Measurements from ENCODE around the gene DKK3.
A peak's percentile ranks its signal among the peaks of the same experiment; 100 is the strongest.

Gene DKK3

DNA sequence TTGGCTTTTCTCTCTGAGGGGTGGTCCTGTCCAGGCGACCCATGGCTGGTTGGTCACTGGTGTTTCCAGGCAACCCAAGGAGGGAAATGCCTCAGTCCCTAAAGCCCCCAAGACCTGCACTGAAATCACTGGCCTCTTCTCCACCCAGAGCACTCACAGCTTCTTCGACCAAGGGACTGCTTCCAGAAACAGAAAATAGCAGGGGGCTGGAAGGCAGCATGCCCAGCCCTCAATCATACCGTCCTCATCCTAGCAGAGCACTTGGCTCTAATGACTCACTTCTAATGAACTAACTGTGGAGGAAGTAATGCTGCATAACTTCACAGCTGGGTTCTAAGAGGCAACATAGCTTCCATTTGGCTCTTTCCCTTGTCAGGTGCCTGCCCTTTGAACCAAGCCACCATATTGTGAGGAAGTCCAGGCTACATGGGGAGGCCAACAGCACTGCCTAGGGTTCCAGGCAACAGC, 27.6 kb downstream of the DKK3 start:
- DNase-seq = no peak

DNA sequence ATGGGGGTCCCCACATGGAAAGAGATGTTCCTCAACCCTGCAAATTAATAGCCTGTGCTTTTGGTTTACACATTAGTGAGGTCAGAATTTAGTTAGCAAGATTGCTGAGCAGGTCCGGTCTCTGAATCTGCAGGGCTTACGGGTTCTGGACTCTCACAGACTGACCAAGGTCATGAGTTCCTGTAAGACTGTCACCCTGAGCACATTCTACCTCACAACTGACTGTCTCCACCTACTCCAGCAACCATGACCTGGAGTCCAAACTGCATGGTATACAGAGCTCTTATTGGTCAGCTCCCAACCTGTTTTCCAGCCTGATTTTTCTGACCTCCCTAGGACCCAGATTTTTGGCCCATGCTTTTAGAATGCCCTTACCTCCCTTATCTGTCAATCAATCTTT, 28.2 kb downstream of the DKK3 start:
- DNase-seq = no peak

DNA sequence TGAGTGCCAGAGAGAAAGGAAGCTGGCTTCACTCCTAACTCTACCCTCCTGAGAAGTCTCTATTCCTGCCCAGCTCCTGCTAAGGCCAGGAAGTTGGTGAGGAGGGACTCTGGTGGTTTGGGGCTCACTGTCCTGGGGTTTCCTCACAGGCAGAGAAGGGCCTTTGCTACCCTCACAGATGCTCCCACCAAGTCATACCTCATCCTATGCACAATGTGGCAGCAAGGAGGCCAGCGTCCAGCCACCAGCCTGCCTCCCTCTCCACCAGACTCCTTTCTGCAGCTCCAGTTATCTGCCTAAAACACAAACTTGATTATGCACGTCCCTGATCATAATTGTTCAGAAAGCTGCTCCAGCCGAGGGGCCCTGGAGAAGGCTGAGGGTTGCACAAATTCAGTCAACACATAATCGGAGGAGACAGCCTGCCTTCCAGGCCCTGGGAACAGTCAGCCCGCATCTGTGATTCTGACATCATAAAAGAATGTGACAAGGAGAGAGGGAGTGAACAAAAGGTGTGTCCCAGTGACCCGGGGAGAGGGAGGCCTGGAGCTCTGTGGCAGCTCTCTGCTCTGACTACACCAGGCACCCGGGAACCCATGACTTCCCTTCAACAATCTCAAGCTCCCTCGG, 28.8 kb downstream of the DKK3 start:
- DNase-seq = no peak

DNA sequence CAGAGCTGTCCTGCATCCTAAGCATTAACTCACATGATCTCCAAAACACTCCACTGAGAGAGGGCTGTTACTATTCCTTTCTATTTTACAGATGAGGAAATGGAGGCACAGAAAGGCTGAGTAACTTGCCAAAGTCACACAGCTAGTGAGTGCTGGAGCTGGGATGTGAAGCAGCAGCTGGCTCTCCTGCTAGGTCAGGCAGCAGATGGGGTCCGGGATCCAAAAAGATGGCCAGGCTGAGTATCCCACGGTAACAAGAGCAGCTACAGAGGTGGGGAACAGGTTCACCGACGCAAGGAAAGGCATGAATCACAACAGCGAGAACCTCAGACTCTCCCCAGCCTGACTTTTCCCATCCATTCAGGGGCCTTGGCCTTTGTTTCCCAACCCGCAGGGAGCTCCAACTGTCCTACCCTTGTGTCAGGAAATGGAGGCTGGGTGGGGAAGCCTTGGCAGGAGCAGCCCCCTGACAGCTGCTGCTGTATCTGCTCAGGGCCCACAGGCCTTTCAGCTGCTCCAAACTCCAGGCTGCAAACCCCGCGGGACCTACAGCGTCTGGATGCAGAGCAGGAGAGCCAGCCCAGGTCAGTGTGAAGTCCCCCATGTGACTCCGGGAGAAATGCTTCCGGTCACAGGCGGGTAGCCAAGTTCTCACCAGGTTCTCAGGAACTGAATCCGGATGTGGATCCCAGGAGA, 29.5 kb downstream of the DKK3 start:
- no peak for DNase-seq

DNA sequence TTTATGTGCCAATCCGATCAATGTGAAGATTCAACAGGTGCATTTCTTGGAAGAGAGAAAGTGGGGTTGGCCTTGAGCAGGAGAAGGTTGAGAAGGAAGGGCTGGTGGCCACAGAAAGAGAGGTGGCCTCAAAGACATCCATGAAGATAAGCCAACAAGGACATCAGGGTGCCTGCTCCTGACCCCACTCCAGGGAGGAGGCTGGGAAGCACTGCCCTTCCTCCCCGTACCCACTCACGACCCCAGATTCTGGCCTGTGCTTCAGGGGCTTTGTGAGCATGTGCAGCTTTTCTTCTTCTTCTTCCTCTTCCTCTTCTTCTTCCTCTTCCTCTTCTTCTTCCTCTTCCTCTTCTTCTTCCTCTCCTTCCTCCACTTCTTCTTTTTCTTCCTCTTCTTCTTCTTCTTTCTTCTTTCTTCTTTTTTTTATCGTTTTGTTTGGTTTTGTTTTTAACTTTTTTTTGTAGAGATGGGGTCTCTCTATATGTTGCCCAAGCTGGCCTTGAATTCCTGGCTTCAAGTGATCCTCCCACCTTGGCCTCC, 30.3 kb downstream of the DKK3 start:
- DNase-seq = no peak

DNA sequence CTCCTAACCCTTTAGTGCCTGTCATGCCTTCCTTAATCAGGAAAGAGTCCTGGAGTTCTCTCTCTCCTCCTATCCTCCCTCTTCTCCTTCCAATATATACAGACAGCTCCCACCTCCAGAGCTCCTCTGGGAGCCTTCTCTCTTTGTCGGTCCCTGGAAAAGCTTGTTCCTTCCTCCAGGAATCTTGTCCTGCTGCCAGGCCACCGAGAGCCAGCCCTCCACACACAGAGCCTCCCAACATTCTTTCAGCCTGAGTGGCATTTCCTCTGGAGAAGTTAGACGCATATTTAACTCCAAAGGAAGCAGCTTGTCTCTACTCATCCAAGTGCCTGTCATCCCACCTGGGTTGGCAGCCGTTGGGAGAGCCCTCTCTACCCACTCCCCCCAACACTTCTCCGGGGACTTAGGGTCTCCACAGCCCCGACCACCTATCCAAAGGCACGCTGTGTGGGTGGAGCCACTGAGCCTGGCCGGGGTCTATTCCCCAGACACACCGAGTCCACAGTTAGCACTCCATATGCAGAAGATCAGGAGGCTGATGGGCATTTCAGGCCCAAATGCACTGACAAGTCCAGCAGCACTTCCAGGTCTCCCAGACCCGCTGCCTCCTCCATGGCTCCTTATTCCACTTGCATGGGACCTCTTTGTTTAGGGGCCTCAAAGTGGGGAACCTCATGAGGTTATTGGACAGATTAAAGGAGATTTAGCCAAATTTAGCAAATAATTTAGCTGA, 31.1 kb downstream of the DKK3 start:
- DNase-seq = no peak

DNA sequence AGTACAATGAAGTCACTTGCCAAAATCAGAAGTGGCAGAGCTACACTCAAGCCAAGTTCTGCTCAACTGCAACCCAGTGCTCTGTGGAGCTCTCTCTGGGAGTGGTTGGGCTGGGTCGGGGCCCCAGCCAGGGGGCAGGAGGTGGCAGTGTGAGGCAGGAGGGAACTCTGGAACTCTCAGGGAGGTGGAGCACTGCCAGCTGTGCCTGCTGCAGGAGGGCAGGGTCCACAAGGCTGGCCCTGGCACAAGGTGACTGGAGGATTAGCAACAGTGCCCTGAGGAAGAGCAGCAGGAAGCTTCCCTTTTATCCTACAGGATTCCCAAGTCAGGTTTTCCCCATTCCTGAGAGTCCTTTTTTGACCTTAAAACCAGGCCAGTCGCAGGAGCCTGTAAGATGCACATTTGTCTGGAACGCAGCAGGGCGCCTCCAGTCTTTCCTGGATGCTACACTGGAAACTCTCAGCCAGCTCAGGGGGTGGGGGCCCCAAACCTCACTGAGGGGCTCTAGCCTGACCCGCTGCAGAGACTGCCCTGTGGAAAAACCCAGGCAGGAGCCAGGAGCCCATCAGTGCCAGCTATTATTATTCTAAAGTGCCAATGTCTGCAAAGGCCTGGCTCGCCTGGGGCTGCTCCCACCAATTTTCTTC, 31.8 kb downstream of the DKK3 start:
- no peak for DNase-seq

DNA sequence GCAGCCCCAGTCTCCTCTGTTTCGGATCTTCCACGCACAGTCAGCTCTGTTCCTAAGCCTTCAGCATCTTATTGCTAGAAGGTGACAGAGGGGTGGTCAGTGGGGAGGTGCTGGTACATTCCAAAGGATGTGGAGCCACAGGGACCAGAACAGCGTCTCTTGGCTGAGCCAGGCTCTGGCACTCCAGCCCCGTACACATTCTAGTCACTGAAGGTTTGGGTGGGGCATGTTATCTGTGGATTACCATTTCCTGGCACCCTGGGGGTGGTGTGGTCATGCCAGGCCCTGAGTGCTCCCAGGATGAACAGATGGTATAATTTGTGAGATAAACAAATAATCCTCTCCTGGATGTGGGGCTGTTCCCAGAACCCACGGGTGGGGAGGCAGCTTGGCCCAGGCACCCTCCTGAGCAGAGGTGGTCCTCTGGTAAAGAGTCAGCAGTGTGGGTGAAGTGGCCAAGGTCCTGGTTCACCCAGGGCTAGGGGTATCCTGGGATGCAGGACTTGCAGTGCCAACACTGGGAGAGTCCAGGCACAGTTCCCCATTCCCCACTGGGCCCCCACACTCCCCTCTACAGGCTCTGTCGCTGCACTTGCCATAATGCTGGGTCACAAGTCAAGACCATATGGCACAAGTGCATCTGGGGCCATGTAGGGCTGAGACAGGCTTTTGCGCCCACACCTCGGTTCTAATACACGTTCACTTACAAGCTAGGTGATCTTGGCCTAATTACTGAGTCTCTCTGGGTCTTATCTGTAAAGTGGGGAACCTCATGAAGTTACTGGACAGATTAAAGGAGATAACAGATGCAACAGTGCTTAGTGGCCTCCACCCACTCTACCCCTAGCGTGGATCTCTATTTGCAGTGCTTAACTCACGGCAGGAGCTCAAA, 33.0 kb downstream of the DKK3 start:
- no peak for DNase-seq

DNA sequence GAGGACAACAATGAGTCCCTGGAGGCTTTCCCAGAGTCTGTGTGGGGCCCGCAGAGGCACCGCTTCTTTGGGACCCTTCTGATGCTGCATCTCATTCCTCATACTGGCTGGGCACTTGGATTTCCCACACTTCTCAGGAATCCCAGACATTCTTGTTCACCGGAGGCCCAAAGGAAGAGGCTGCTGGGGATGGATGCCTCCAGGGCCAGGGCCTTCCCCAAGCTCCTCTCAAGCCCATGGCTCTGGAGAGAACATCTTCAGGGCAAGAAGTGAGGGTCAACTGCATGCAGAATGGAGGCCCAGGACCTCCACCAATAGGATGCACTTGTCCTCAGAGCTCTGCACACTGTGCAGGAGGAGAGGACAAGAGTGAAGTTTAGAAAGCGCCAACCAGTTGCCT, 34.6 kb downstream of the DKK3 start:
- DNase-seq = no peak

DNA sequence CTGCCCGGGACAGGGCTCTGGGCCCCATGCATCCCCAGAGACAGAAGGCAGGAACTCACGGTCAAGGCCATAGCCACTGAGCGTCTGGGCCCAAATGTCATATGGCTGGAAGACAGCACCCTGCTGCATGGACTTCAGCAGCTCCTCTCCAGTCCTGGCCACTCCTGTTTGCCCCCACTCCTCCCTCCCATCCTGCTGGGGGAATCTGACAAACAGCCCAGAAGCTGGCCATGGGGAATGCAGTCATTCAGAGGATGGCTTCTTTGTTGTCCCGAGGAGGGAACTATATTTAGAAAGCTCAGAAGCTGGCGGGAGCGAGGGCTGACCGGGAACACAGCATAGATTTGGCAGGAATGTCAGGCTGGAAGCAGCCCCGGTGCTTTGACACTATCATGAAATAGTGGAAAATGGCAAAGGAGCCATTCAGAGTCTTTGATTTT, 35.0 kb downstream of the DKK3 start:
- no peak for DNase-seq

DNA sequence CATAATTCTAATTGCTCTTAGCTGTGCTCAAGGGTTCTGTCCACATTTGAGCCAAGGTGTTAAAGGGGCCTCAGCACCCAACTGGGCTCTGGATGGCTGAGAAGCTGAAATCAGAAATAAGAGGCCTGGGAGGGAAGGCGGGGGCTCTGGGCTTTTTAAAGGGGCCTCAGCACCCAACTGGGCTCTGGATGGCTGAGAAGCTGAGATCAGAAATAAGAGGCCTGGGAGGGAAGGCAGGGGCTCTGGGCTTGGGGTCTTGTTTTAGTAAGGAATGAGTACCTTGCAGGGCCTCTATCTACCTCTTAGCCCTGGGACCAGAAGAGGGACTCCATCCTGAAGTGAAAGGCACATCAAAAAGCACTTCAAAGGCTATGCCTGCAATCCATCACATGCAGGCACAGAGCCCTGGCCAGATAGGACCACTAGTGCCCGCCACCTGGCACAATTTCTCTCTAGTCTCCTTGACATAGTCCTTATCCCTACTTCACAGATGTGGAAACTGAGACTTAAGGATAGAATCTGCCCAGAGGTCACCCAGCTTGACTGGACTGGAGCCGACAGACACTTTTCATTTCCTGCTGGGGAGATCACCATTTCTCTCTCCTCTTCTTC, 35.6 kb downstream of the DKK3 start:
- no peak for DNase-seq

DNA sequence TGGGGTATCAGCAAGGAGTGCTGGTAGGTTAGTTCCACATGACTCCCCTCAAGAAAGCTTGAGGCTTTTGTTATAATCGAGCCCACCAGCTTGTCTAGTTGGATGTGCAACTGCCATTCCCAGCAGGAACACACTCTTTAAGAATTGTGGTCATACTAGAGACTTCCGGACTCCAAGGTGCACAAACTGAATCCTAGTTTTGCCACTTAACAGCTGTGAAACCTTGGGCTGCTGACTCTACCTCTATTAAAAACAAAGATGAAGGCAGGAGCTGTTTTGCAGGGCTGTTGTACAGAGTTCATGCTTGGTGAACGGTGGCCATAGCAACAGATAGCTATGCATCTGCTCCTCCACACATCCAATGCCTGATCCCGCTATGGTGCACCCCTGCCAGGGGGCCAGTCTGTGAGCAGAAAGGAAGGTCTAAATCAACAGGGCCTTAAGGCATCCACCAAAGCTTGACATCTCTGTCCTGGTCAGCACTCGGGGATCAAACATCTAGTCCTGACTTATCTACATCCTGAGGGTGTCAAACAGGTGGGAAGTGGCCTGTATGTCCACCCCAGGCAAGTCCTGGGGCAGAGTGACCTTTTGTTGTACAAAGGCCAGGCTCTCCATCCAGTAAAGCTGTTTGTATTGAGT, 36.4 kb downstream of the DKK3 start:
- DNase-seq = no peak

DNA sequence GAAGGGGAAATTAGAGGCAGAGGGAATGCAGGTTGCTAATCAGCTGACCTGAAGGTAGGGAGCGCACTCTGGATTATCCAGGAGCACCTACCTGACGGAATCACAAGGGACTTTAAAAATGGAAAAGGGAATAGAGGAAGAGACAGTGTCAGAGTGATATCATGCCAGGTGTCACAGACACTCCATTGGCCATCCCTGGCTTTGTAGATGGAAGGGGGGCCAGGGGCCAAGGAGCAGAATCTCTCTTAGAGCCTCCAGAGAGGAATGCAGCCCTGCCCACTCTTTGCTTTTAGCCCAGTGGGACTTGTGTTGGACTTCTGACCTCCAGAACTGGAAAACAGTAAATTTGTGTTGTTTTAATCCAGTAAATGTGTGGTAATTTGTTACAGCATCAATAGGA, 37.9 kb downstream of the DKK3 start:
- DNase-seq = no peak

DNA sequence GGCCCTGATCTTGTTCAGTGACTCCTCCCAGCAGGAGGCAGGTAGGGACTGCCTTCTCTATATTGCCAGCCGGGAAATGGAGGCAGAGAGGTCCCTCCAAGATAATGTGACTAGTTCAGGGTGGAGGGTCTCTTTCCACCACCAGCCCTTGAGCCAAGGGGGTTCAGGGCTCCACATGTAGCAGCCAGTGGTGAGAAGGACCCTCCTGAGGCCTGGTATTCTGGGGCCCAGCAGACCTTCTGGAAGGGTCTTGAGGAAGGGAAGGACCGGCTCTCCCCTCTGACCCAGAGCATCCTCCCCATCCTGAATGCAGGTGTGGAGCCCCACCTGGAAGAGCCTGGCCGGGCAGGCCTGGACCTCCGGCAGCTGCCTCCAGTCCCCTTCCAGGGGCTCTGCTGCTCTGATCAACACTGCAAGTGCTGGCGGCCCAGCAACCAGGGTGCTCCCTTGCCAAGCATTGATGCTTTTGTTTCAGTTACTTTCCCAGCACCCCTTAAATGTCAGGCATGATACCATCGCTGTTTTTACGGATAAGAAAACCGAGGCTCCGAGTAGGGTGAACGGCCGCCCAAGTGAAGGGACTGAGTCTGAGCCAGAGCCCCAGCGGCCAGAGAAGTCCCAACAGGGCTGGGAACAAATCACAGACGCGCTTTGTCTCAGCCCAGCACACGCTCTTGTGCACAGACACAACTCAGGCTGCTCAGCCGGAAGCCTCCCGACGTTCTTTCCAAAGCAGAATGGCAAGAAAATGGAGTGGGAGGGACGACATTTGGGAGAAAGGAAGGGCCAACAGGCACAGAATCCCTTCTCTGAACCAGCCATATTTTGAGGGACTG, 38.8 kb downstream of the DKK3 start:
- DNase-seq = no peak

DNA sequence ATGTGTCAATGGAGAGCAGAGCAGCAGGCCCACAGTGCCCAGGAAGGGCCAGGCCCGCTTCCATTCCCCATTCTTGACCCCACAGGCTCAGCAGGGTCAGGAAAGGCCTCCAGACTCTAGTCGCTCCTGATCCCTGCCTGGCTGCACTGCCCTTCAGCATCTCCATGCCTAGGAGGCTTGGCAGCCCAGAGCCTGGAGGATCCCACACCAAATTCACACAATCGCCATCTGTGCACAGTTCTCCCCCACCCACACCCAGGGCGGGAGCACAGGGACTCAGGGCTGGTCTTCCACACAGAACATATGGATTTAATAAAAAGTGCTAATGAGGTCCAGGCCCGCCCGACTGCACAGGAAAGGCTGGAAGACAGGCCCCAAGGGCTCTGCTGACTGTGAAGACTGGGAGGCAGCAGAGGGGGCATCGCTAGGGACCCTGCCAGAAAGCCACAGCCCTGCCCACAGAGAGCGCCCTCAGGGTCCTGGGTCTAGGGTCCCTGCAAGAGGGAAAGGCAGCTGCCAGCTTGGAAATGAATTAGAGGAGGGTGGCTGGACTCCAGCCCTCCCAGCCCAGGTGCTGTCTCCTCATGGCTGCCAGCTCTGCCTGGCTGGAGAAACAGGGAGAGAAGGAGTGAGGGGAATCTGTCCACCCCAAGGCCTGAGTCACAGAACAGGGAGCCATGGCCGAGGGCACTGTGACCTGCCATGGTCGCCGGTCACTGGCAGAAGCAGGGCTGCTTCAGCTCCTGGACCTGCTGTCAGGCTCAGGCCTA, 39.7 kb downstream of the DKK3 start:
- no peak for DNase-seq

DNA sequence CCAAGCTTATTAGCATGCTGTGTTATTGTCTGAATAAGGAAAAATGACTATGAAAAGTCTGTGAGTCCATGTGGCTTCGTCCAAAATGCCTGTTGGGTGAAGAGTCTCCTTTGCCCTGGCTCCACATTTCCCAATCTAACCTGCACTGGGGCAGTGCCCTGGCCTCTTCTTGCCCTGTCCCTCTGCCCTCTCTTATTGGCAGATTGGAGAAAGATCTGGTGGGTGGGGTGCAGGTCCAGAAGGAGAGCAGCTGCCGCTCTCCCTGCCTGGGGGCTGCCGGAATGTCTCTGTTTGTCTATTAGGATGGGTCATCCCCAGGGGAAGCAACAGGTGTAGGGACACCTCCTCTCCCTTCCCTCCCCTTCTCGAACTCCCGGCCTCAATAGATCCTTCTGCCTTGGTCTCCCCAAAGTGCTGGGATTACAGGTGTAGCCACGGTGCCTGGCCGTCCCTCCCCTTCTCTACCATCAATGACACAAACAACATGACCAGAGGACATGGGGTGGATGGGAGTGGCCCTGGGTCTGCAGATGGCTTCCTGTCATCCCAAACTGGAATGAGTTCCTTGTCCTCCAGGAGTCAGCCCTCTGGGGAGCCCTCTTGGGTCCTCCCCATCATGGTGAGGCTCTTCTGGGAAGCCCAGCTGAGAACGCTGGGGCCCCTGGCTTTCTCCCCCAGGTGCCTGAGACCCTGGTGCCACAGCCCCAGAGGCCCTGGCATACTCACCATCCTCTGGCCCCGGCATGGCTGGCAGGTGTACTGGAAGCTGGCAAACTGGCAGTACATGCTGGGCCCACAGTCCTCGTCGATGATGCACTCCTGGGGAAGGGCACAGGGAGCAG, 40.5 kb downstream of the DKK3 start:
- no peak for DNase-seq

DNA sequence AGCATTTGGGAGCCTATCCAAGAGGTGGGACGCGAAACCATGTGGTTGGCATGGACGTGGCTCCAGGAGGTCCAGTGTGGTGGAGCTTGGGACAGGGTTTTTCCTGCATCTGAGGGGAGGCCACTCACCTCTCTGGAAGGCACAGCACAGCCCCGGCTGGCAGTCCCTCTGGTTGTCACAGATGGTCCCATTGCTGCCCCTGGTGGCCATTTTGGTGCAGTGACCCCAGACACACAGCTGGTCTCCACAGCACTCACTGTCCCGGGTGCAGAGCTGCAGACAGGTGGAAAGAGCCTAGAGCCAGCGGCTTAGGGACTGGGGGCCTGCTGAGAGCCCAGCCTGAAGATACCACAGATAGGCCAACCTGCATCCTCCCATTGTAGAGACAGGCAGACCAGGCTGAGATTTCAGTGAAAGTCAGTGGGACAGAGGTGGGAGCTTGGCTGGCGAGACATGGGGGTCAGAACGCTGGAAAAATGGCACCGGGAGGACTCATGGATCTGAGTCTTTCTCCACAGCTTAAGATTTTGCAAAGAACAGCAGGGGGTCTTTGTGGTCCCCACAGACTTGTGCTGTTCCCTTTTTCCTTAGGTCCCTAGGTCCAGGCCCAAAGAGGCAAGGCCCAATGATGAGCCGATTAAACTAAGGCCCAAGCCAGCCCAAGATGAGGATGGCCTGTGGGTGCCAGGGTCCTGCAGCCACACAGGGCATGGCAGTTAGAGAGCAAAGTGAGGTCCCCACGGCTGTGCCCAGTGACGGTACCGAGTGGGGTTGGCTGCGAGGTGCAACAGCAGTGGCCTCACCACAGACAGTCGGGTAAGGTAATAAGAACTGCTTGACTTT, 41.4 kb downstream of the DKK3 start:
- peak; percentile 38 for DNase-seq

DNA sequence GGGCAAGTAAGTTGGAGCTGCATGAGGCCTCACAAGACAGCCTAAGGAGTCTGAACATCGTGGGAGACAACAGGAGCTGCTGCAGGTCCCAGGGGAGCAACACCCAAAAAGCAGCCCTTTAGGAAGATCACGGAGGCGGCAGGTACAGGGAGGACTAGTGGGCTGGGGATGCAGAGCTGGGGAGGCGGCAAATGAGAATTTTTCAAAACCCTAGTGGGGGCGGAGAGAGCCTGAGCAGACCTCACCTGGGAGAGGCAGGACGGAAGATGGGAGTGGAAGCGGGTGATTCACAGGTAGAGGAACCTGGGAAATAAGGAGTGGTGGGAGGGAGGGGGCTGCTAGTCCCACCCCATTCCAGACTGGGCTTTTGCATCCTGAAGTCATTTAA, 42.1 kb downstream of the DKK3 start:
- DNase-seq = no peak

All from activated CD4-positive, alpha-beta T cell treated with anti-CD3 and anti-CD28 coated beads for 1 hour (primary cell).